SIG-M5 treated with dmso at 0.1 percent for 504 hours (cell line): ENCODE measurements around the gene ZDHHC1.

Experiments
- DNase-seq: peaks from one replicate; lab custom pipeline; 2025; ENCODE audit not compliant: unreplicated experiment; lab: John Stamatoyannopoulos, UW

Gene ZDHHC1

GRCh38 chr16:67448580-67448979 lies 32.3 kb upstream of the ZDHHC1 start:
- DNase-seq: no peak

- DNase-seq: peak; percentile 64
Observed at GRCh38 chr16:67447508-67448076, 31.3 kb upstream of the ZDHHC1 start.

GRCh38 chr16:67446968-67447507 lies 30.8 kb upstream of the ZDHHC1 start:
- DNase-seq: no peak

- no peak for DNase-seq
Observed at GRCh38 chr16:67445913-67446907, 29.9 kb upstream of the ZDHHC1 start.

- DNase-seq: no peak
Observed at GRCh38 chr16:67445441-67445912, 29.2 kb upstream of the ZDHHC1 start.

GRCh38 chr16:67445126-67445426 lies 28.8 kb upstream of the ZDHHC1 start:
- DNase-seq: no peak

GRCh38 chr16:67444259-67445125 lies 28.2 kb upstream of the ZDHHC1 start:
- DNase-seq: no peak

GRCh38 chr16:67443265-67443664 lies 27.0 kb upstream of the ZDHHC1 start:
- no peak for DNase-seq

GRCh38 chr16:67442581-67443255 lies 26.4 kb upstream of the ZDHHC1 start:
- DNase-seq: no peak

GRCh38 chr16:67441907-67442306 lies 25.6 kb upstream of the ZDHHC1 start:
- DNase-seq: no peak

- DNase-seq: no peak
Observed at GRCh38 chr16:67441271-67441753, 25.0 kb upstream of the ZDHHC1 start.

GRCh38 chr16:67438824-67439393 lies 22.6 kb upstream of the ZDHHC1 start:
- no peak for DNase-seq

- DNase-seq: no peak
Observed at GRCh38 chr16:67438098-67438791, 22.0 kb upstream of the ZDHHC1 start.

GRCh38 chr16:67437513-67437912 lies 21.2 kb upstream of the ZDHHC1 start:
- DNase-seq: no peak

- no peak for DNase-seq
Observed at GRCh38 chr16:67436640-67437193, 20.4 kb upstream of the ZDHHC1 start.

GRCh38 chr16:67435758-67436164 lies 19.5 kb upstream of the ZDHHC1 start:
- no peak for DNase-seq

GRCh38 chr16:67433131-67433719 lies 16.9 kb upstream of the ZDHHC1 start:
- no peak for DNase-seq

GRCh38 chr16:67432506-67432890 lies 16.2 kb upstream of the ZDHHC1 start:
- no peak for DNase-seq
